ENCODE data around the gene SYT17. TPM values are rescaled to one million over a fixed set of nuclear protein-coding genes. Genes with fewer than 3 reads are reported as not detected.

Gene SYT17
- total RNA-seq, 3 donors from 2014 or later (not counting 1 experiment from before 2014, with no cell fraction given): 0.65 to 1.6 TPM; not detected in 1

- no peak overlapping the region for H3K27ac Mint-ChIP-seq
- WGBS (ENCODE audit: insufficient coverage): 100% methylated on average over 2 of the region's 2 CpGs
- ATAC-seq (no peak), DNase-seq (no peak)
- no peaks in the 10 kb centered on the region for H3K36me3 Mint-ChIP-seq
- peaks cover 0 to 5% of the 10 kb centered on the region in 2 donors for H3K27me3 Mint-ChIP-seq (ENCODE audit: low read depth in 2 of 2)
- no peaks in the 10 kb centered on the region for H3K4me1 ChIP-seq (ENCODE audit: control insufficient read depth, insufficient read depth, low read length)
- H3K27ac ChIP-seq (ENCODE audit: low read length): no peak overlapping the region
- no peaks in the 10 kb centered on the region for H3K36me3 ChIP-seq (ENCODE audit: control insufficient read depth, insufficient read depth, low read length)
- H3K9me3 Mint-ChIP-seq: no peaks in the 10 kb centered on the region
- no peaks in the 10 kb centered on the region for H3K27me3 ChIP-seq (ENCODE audit: control insufficient read depth, insufficient read depth, low read length)
- no peak for TF ChIP-seq CTCF (IDR thresholded peaks at IDR 0.05)
- H3K4me3 ChIP-seq (ENCODE audit: low read length): no peak overlapping the region
- no peak overlapping the region for H3K4me3 Mint-ChIP-seq
- no peaks in the 10 kb centered on the region for H3K9me3 ChIP-seq (ENCODE audit: control insufficient read depth, insufficient read depth, low read length)
- intact Hi-C loops (cut with micrococcal nuclease): no loop called here
- no peaks in the 10 kb centered on the region for H3K4me1 Mint-ChIP-seq
These were observed 115.6 kb downstream of the SYT17 start for GRCh38 chr16:19283637-19284036.

DNA sequence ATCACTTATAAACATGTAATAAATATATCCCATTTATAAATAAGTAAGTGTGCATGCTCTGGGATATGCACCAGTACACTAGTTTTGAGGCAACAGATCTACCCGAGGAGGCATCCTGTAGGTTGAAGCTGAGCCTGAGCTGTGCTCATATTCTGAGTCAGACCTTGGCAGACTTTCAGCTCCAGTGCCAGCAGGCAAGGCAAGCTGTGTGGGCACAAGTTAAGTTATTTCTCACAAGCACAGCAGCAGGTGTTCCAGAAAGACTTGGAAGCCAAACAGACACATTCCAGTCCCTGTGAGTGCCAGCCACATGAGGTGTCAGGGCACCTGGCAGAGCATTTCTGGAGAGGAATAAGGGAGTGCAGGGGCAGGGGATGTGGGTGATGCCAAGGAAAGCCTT lies 116.2 kb downstream of the SYT17 start:
- no peak overlapping the region for H3K4me3 Mint-ChIP-seq
- no peaks in the 10 kb centered on the region for H3K36me3 ChIP-seq (ENCODE audit: control insufficient read depth, insufficient read depth, low read length)
- peaks cover 0 to 3% of the 10 kb centered on the region in 2 donors for H3K27me3 Mint-ChIP-seq (ENCODE audit: low read depth in 2 of 2)
- H3K4me1 Mint-ChIP-seq: no peaks in the 10 kb centered on the region
- no peak overlapping the region for H3K27ac Mint-ChIP-seq
- WGBS (ENCODE audit: insufficient coverage): 61% methylated on average over 1 of the region's 1 CpG
- no peaks in the 10 kb centered on the region for H3K4me1 ChIP-seq (ENCODE audit: control insufficient read depth, insufficient read depth, low read length)
- intact Hi-C loops (cut with micrococcal nuclease): no loop called here
- H3K36me3 Mint-ChIP-seq: no peaks in the 10 kb centered on the region
- no peak for ATAC-seq
- TF ChIP-seq CTCF (IDR thresholded peaks at IDR 0.05): no peak
- H3K27me3 ChIP-seq (ENCODE audit: control insufficient read depth, insufficient read depth, low read length): no peaks in the 10 kb centered on the region
- H3K9me3 ChIP-seq (ENCODE audit: control insufficient read depth, insufficient read depth, low read length): no peaks in the 10 kb centered on the region
- no peaks in the 10 kb centered on the region for H3K9me3 Mint-ChIP-seq
- no peak for DNase-seq
- no peak overlapping the region for H3K4me3 ChIP-seq (ENCODE audit: low read length)
- no peak overlapping the region for H3K27ac ChIP-seq (ENCODE audit: low read length)

- peaks cover 0 to 4% of the 10 kb centered on the region in 2 donors for H3K27me3 Mint-ChIP-seq (ENCODE audit: low read depth in 2 of 2)
- Histone ChIP-seq H3K9me3 (ENCODE audit: control insufficient read depth, insufficient read depth, low read length) (no peaks in the 10 kb centered on the region), H3K27me3 (ENCODE audit: control insufficient read depth, insufficient read depth, low read length) (no peaks in the 10 kb centered on the region), H3K27ac (ENCODE audit: low read length) (no peak within 1 kb of the TSS), H3K4me3 (ENCODE audit: low read length) (no peak within 1 kb of the TSS), H3K36me3 (ENCODE audit: control insufficient read depth, insufficient read depth, low read length) (no peaks in the 10 kb centered on the region), H3K4me1 (ENCODE audit: control insufficient read depth, insufficient read depth, low read length) (no peaks in the 10 kb centered on the region)
- no peaks in the 10 kb centered on the region for H3K36me3 Mint-ChIP-seq
- no peak within 1 kb of the TSS for H3K27ac Mint-ChIP-seq
- intact Hi-C loops (cut with micrococcal nuclease): no loop called here
- TF ChIP-seq CTCF (IDR thresholded peaks at IDR 0.05): no peak
- DNase-seq: no peak
- H3K9me3 Mint-ChIP-seq: no peaks in the 10 kb centered on the region
- H3K4me3 Mint-ChIP-seq: no peak within 1 kb of the TSS
- no peak for ATAC-seq
- 68% methylated on average over 2 of the region's 2 CpGs for WGBS (ENCODE audit: insufficient coverage)
- no peaks in the 10 kb centered on the region for H3K4me1 Mint-ChIP-seq
These were observed 117.4 kb downstream of the SYT17 start, which contains the start of gene CLEC19A for GRCh38 chr16:19285431-19285830. CLEC19A (plus strand) TSS chr16:19285731; CDS start chr16:19285852, 121 bp downstream.

GRCh38 chr16:19286827-19287226 lies 118.8 kb downstream of the SYT17 start:
- intact Hi-C loops (cut with micrococcal nuclease): no loop called here
- H3K27ac ChIP-seq (ENCODE audit: low read length): no peak overlapping the region
- no peaks in the 10 kb centered on the region for H3K36me3 Mint-ChIP-seq
- H3K4me1 Mint-ChIP-seq: no peaks in the 10 kb centered on the region
- 86% methylated on average over 1 of the region's 2 CpGs for WGBS (ENCODE audit: insufficient coverage)
- H3K9me3 Mint-ChIP-seq: no peaks in the 10 kb centered on the region
- no peak for ATAC-seq
- H3K4me1 ChIP-seq (ENCODE audit: control insufficient read depth, insufficient read depth, low read length): no peaks in the 10 kb centered on the region
- no peak for TF ChIP-seq CTCF (IDR thresholded peaks at IDR 0.05)
- H3K36me3 ChIP-seq (ENCODE audit: control insufficient read depth, insufficient read depth, low read length): no peaks in the 10 kb centered on the region
- no peak overlapping the region for H3K4me3 Mint-ChIP-seq
- peaks cover 0 to 4% of the 10 kb centered on the region in 2 donors for H3K27me3 Mint-ChIP-seq (ENCODE audit: low read depth in 2 of 2)
- no peaks in the 10 kb centered on the region for H3K9me3 ChIP-seq (ENCODE audit: control insufficient read depth, insufficient read depth, low read length)
- H3K4me3 ChIP-seq (ENCODE audit: low read length): no peak overlapping the region
- no peaks in the 10 kb centered on the region for H3K27me3 ChIP-seq (ENCODE audit: control insufficient read depth, insufficient read depth, low read length)
- H3K27ac Mint-ChIP-seq: no peak overlapping the region
- no peak for DNase-seq
